ENCODE data around the gene USP51. TPM values are rescaled to one million over a fixed set of nuclear protein-coding genes. Genes with fewer than 3 reads are reported as not detected.

The USP51 gene
- total RNA-seq, 1 experiment from 2014 or later, result not detected

DNA sequence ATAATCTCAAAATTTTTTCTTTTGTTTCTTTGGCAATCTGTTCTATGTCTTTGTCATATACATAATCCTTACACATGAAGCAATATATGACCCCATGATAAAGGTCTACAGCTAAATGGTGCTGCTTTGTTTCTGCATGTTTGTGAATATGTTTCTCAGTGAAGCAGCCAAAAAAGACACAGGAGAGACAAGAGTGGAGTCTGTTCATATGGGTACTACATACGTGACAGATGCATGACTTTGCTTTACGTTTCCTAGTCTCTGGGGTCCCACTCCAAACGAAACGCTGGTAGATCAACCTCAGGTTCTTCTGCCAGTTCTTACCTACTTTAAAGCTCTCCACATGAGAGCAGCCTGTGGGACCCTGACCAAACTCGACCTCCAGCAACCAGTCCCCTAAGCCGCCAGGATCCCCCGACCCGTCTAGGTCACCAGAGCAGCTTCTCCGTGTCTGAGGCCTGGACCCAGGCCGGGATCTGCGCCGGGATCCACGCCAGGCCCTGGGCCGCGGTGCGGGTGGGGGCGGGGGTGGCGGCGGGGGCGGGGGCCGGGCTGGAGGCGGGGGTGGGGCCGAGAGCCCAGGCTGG lies 1.5 kb downstream of the USP51 start:
- Histone ChIP-seq H3K4me2 (no peak overlapping the region), H3F3A (ENCODE audit: insufficient read depth, low read depth) (no peaks in the 10 kb centered on the region), H3K9me3 (ENCODE audit: insufficient read depth, low read depth) (no peaks in the 10 kb centered on the region), H3K79me2 (ENCODE audit: low read depth) (no peaks in the 10 kb centered on the region), H3K9me2 (ENCODE audit: insufficient read depth) (no peaks in the 10 kb centered on the region), H3K36me3 (ENCODE audit: low read depth) (no peaks in the 10 kb centered on the region), H2AFZ (no peak overlapping the region), H3K4me1 (replicated peaks; ENCODE audit: insufficient read depth) (no peaks in the 10 kb centered on the region), H4K20me1 (ENCODE audit: insufficient read depth) (no peaks in the 10 kb centered on the region), H3K27me3 (ENCODE audit: insufficient read depth, low read depth) (no peaks in the 10 kb centered on the region), H3K4me3 (no peak overlapping the region), H3K27ac (no peak overlapping the region)
- TF ChIP-seq, protein P1, sequence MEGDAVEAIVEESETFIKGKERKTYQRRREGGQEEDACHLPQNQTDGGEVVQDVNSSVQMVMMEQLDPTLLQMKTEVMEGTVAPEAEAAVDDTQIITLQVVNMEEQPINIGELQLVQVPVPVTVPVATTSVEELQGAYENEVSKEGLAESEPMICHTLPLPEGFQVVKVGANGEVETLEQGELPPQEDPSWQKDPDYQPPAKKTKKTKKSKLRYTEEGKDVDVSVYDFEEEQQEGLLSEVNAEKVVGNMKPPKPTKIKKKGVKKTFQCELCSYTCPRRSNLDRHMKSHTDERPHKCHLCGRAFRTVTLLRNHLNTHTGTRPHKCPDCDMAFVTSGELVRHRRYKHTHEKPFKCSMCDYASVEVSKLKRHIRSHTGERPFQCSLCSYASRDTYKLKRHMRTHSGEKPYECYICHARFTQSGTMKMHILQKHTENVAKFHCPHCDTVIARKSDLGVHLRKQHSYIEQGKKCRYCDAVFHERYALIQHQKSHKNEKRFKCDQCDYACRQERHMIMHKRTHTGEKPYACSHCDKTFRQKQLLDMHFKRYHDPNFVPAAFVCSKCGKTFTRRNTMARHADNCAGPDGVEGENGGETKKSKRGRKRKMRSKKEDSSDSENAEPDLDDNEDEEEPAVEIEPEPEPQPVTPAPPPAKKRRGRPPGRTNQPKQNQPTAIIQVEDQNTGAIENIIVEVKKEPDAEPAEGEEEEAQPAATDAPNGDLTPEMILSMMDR (conservative IDR thresholded peaks at IDR 0.05), result no peak
- TF ChIP-seq EZH2 (IDR thresholded peaks at IDR 0.05; ENCODE audit: low read depth), result no peak
- CTCF ChIA-PET, result no interaction called here
- DNase-seq, result no peak
- no TSS peak for BruUV-seq (replicated peaks)
- POLR2A ChIA-PET (ENCODE audit: unreplicated experiment), result no interaction called here
- intact Hi-C loops (cut with micrococcal nuclease; ENCODE audit: unreplicated experiment), result no loop called here

DNA sequence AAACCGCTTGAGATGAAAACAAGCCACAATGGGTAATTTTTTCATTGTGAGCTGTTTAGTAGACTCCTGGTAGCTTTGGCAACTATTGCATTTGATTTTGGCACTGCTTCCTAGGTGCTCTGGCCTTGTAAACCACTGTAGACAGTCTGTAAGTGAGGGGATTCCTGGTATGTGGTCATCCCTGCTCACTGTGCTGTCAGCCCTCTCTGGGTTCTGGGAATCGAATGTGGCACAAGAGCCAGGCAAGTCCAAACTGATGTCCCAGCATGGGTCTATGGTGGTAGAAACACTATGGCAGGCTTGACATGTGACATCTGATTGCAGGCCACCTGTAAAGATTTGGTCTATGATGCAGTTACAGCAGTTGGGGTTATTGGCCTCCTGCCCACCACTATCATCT lies 2.5 kb downstream of the USP51 start:
- DNase-seq, result no peak
- Histone ChIP-seq H3F3A (ENCODE audit: insufficient read depth, low read depth) (no peaks in the 10 kb centered on the region), H2AFZ (no peak overlapping the region), H3K79me2 (ENCODE audit: low read depth) (no peaks in the 10 kb centered on the region), H3K9me3 (ENCODE audit: insufficient read depth, low read depth) (no peaks in the 10 kb centered on the region), H3K4me3 (no peak overlapping the region), H3K36me3 (ENCODE audit: low read depth) (no peaks in the 10 kb centered on the region), H3K4me1 (replicated peaks; ENCODE audit: insufficient read depth) (no peaks in the 10 kb centered on the region), H3K4me2 (no peak overlapping the region), H4K20me1 (ENCODE audit: insufficient read depth) (no peaks in the 10 kb centered on the region), H3K27ac (no peak overlapping the region), H3K27me3 (ENCODE audit: insufficient read depth, low read depth) (no peaks in the 10 kb centered on the region), H3K9me2 (ENCODE audit: insufficient read depth) (no peaks in the 10 kb centered on the region)
- BruUV-seq (replicated peaks), result no TSS peak
- TF ChIP-seq, protein P1 (conservative IDR thresholded peaks at IDR 0.05), result no peak
- no peak for TF ChIP-seq EZH2 (IDR thresholded peaks at IDR 0.05; ENCODE audit: low read depth)
- POLR2A ChIA-PET (ENCODE audit: unreplicated experiment), result no interaction called here
- CTCF ChIA-PET, result no interaction called here
- intact Hi-C loops (cut with micrococcal nuclease; ENCODE audit: unreplicated experiment), result no loop called here

DNA sequence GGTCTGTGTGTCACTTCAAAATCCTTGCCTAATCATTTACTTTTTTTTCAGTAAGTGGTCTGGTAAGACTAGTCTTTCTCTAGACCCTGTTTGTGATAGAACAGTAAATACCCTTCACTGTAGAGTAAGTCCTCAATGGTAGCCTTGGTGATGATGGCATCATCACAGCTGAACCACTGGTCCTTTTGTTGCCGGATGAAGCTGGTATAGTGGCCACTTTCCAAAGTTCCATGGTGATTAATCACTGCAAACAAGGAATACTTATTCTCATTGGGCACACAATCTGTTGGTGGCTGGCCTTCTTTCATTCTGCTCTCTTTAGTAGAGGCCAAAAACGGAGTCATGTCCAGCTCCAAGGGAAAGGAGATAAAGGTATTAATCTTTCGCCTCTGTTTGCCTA lies 2.9 kb downstream of the USP51 start:
- ChIA-PET POLR2A (ENCODE audit: unreplicated experiment) (no interaction called here), CTCF (no interaction called here)
- Histone ChIP-seq H3F3A (ENCODE audit: insufficient read depth, low read depth) (no peaks in the 10 kb centered on the region), H3K27ac (no peak overlapping the region), H3K4me3 (no peak overlapping the region), H3K4me1 (replicated peaks; ENCODE audit: insufficient read depth) (no peaks in the 10 kb centered on the region), H3K79me2 (ENCODE audit: low read depth) (no peaks in the 10 kb centered on the region), H3K27me3 (ENCODE audit: insufficient read depth, low read depth) (no peaks in the 10 kb centered on the region), H2AFZ (no peak overlapping the region), H3K4me2 (no peak overlapping the region), H3K36me3 (ENCODE audit: low read depth) (no peaks in the 10 kb centered on the region), H3K9me3 (ENCODE audit: insufficient read depth, low read depth) (no peaks in the 10 kb centered on the region), H4K20me1 (ENCODE audit: insufficient read depth) (no peaks in the 10 kb centered on the region), H3K9me2 (ENCODE audit: insufficient read depth) (no peaks in the 10 kb centered on the region)
- BruUV-seq (replicated peaks), result no TSS peak
- intact Hi-C loops (cut with micrococcal nuclease; ENCODE audit: unreplicated experiment), result no loop called here
- DNase-seq, result no peak
- no peak for TF ChIP-seq EZH2 (IDR thresholded peaks at IDR 0.05; ENCODE audit: low read depth)
- TF ChIP-seq, protein P1 (conservative IDR thresholded peaks at IDR 0.05), result no peak
